ENCODE measurements around the gene COL6A2. TPM values are rescaled to one million over a fixed set of nuclear protein-coding genes. Genes with fewer than 3 reads are reported as not detected.

The COL6A2 gene
- total RNA-seq, 1 donor from 2014 or later: 32.0 TPM

GRCh38 chr21:46087641-46088040, 10.3 kb upstream of the COL6A2 start:
- Mint-ChIP-seq H3K4me3 (ENCODE audit: low read depth) (no peak overlapping the region), H3K4me1 (ENCODE audit: low read depth) (no peaks in the 10 kb centered on the region), H3K9me3 (ENCODE audit: low read depth) (peaks cover 29% of the 10 kb centered on the region), H3K36me3 (ENCODE audit: insufficient read depth) (peaks cover 2% of the 10 kb centered on the region), H3K27me3 (peaks cover 3% of the 10 kb centered on the region), H3K27ac (no peak overlapping the region)
- no peak for TF ChIP-seq CTCF (IDR thresholded peaks at IDR 0.05; ENCODE audit: unreplicated experiment)
- DNase-seq (ENCODE audit: low spot score, unreplicated experiment): no peak

GRCh38 chr21:46088189-46088588, 9.7 kb upstream of the COL6A2 start:
- H3K36me3 Mint-ChIP-seq (ENCODE audit: insufficient read depth): peaks cover 2% of the 10 kb centered on the region
- DNase-seq (ENCODE audit: low spot score, unreplicated experiment): no peak
- H3K4me1 Mint-ChIP-seq (ENCODE audit: low read depth): no peaks in the 10 kb centered on the region
- no peak overlapping the region for H3K4me3 Mint-ChIP-seq (ENCODE audit: low read depth)
- TF ChIP-seq CTCF (IDR thresholded peaks at IDR 0.05; ENCODE audit: unreplicated experiment): no peak
- H3K27ac Mint-ChIP-seq: no peak overlapping the region
- peaks cover 3% of the 10 kb centered on the region for H3K27me3 Mint-ChIP-seq
- H3K9me3 Mint-ChIP-seq (ENCODE audit: low read depth): peaks cover 29% of the 10 kb centered on the region

- H3K27ac Mint-ChIP-seq: no peak overlapping the region
- H3K4me1 Mint-ChIP-seq (ENCODE audit: low read depth): no peaks in the 10 kb centered on the region
- TF ChIP-seq CTCF (IDR thresholded peaks at IDR 0.05; ENCODE audit: unreplicated experiment): no peak
- no peak overlapping the region for H3K4me3 Mint-ChIP-seq (ENCODE audit: low read depth)
- peaks cover 29% of the 10 kb centered on the region for H3K9me3 Mint-ChIP-seq (ENCODE audit: low read depth)
- no peak for DNase-seq (ENCODE audit: low spot score, unreplicated experiment)
- H3K27me3 Mint-ChIP-seq: peaks cover 3% of the 10 kb centered on the region
- H3K36me3 Mint-ChIP-seq (ENCODE audit: insufficient read depth): peaks cover 2% of the 10 kb centered on the region
Measured at GRCh38 chr21:46089285-46089684, 8.6 kb upstream of the COL6A2 start.

- H3K4me1 Mint-ChIP-seq (ENCODE audit: low read depth): no peaks in the 10 kb centered on the region
- TF ChIP-seq CTCF (IDR thresholded peaks at IDR 0.05; ENCODE audit: unreplicated experiment): no peak
- H3K36me3 Mint-ChIP-seq (ENCODE audit: insufficient read depth): peaks cover 2% of the 10 kb centered on the region
- peaks cover 25% of the 10 kb centered on the region for H3K9me3 Mint-ChIP-seq (ENCODE audit: low read depth)
- H3K27me3 Mint-ChIP-seq: peaks cover 11% of the 10 kb centered on the region
- H3K27ac Mint-ChIP-seq: no peak overlapping the region
- no peak for DNase-seq (ENCODE audit: low spot score, unreplicated experiment)
- H3K4me3 Mint-ChIP-seq (ENCODE audit: low read depth): no peak overlapping the region
Measured at GRCh38 chr21:46091118-46091517, 6.8 kb upstream of the COL6A2 start.

- TF ChIP-seq CTCF (IDR thresholded peaks at IDR 0.05; ENCODE audit: unreplicated experiment): no peak
- H3K9me3 Mint-ChIP-seq (ENCODE audit: low read depth): peaks cover 23% of the 10 kb centered on the region
Measured at GRCh38 chr21:46091631-46092025, 6.3 kb upstream of the COL6A2 start.

More at GRCh38 chr21:46091631-46092025, 6.3 kb upstream of the COL6A2 start:
- Mint-ChIP-seq H3K4me3 (ENCODE audit: low read depth) (no peak overlapping the region), H3K36me3 (ENCODE audit: insufficient read depth) (peaks cover 2% of the 10 kb centered on the region), H3K27ac (no peak overlapping the region), H3K4me1 (ENCODE audit: low read depth) (no peaks in the 10 kb centered on the region), H3K27me3 (peaks cover 15% of the 10 kb centered on the region)
- no peak for DNase-seq (ENCODE audit: low spot score, unreplicated experiment)

All from progenitor cell of endocrine pancreas (in vitro differentiated cells).